Measurements from ENCODE around the gene MSX1.
A peak's percentile ranks its signal among the peaks of the same experiment; 100 is the strongest.

MSX1 gene

GRCh38 chr4:4841156-4841555, 18.3 kb upstream of the MSX1 start:
- DNase-seq (ENCODE audit: low spot score), result no peak

DNA sequence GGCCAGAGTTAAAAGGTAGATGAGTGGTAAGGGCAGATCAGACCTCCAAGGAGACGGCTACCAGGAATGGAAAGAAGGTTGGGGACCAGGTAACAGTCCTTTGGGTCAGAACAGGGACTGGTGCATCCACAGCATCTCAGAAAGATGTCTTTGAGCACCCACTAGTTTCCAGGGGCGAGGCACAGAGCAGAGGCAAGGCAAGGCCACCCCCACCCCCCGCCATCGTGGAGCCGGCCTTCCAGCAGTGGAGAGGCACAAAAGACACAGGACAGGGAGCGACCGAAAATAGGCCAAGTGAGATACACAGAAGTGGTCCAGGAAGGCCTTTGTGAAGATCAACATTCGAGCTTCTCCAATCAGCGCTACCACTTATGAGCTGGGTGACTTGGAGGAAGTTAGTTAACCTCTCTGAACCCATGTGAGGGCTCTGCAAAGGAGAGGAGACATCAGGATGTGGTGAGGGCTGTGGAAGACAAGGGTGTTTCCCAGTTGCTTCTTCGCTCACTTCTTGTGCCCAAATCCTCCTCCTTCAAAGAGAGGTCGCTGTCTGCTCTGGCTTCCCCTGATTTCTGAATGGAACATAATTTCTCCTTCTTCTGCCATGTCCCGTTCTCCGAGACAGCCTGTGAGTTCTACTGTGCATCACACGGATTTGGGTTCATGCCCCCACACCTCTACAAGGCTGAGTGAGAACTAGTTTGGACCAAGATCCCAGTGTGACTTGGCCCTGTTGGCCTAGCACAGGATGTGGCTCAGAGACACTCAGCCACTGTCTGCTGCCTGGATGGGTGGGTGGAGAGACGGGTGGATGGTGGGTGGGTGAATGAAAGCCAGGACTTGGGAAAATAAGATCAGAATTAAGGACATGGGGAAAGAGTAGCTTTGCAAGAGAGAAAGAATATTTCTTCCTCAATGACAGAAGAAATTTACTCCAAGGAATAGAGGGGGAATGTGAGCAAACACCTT, 16.7 kb upstream of the MSX1 start:
- DNase-seq (ENCODE audit: low spot score), result no peak

GRCh38 chr4:4843635-4844291, 15.7 kb upstream of the MSX1 start:
- peak; percentile 84 for DNase-seq (ENCODE audit: low spot score)

DNA sequence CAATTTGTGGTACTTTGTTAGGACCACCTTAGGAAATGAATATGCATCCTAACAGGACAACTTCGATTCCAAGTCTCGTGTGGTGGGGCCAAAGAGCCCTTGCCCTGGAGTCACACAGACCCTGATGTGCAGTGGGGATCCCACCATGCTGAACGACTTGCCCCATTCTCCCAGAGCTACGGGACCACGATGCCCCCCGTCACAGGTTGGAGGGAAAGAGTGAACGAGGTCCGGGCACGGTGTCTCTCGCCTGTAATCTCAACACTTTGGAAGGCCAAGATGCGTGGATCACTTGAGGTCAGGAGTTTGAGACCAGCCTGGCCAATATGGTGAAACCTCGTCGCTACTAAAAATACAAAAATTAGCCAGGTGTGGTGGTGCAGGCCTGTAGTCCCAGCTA, 14.4 kb upstream of the MSX1 start:
- no peak for DNase-seq (ENCODE audit: low spot score)

DNA sequence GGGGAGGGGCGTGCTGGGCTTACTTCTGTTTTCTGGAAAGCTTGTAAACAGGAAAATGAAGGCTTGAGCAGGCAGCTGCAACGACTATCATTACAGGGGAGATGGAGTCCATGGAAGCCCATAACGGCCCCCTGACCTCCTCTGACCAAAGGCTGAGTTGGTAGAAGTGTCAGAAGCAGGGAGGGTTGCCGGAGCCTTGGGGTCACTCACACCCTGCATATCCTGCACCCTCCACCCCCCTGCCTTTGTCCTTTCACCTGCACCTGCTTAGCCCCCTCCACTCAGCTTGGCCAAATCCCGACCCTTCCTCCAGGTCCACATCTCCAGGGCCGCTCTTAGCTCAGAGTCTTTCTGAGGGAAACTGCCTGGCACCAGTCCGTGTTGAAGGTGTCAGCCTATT, 12.5 kb upstream of the MSX1 start:
- peak; percentile 31 for DNase-seq (ENCODE audit: low spot score)

GRCh38 chr4:4848540-4848939, 10.9 kb upstream of the MSX1 start:
- peak; percentile 37 for DNase-seq (ENCODE audit: low spot score)

GRCh38 chr4:4849106-4849505, 10.4 kb upstream of the MSX1 start:
- DNase-seq (ENCODE audit: low spot score), result no peak

DNA sequence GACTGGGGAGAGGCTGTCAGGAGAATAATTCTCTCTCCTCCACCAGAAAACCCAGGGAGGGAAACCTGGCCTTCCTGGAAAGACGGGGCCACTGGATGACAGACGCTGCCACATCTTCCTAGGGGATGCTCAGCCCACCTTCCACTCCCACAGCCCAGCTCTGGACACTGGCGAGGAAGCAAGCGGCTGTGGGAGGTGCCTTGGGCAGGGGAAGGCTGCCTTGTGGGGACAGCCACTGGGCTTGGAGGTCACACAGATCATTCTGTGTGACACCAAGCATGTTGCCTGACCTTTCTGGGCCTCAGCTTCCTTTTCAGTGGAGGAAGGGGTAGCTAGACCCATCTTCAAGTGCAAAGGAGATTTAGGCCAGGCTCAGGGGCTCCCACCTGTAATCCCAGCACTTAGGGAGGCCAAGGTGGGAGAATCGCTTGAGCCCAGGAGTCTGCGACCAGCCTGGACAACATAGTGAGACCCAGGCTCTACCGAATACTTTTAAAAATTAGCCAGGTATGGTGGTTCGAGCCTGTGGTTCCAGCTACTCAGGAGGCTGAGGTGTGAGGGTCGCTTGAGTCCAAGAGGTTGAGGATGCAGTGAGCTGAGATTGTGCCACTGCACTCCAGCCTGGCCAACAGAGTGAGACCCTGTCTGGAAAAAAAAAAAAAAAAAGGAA, 9.8 kb upstream of the MSX1 start:
- peak; percentile 28 for DNase-seq (ENCODE audit: low spot score)

DNA sequence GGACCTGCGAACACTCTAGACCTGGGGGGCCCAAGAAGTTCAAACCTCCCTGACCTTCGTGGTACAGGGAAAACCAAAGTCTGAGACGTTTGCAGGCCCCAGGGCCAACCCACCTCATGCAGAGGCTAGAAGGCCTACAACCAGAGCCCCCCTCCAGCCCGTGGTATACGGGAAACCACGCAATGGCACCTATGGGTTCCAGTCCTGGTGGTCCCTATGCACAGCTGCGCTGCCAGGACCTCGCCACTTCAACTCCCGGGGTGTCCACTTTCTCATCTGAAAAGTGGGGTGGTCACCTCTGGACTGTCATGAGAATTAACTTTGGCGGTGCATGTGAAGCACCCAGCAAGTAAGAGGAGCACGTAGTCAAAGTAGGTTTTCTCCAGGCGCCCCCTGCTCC, 8.4 kb upstream of the MSX1 start:
- no peak for DNase-seq (ENCODE audit: low spot score)

- DNase-seq (ENCODE audit: low spot score), result no peak
These were observed 7.6 kb upstream of the MSX1 start for GRCh38 chr4:4851906-4852305.

DNA sequence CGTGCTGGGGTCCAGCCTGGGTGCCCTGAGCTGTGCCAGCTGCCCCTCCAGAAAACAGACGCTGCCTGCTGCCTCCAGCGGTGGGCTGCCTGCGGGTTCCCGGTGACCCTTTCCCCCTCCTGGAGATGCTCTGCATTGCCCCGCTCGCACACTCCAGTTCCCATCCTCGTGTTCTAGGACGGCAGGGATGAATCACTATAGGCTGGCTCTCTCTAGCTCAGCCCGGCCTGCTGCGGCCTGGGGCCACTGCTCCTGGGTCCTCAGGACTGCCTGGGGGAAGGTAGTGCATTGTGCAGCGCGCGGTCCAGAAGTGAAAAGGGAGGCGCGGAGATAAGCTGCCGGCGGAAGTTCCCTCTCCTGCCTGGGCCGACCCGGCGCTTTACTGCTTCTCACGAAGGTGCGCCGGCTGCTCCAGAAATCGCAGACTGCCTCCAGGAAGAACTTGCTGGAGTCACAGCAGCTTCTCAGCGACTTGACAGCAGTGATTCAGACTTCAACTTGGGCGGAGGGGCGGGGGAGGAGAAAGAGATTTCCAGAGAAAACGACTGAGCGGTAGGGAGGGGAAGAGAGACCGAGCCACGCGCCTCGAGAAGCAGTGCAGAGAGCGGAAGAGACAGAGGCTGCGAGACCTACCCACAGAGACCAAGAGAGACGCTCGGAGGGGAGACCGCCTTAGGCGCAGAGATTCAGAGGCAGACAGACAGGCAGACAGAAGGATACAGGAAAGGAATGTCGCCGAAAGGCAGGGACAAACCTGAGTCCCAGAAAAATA, 6.7 kb upstream of the MSX1 start:
- DNase-seq (ENCODE audit: low spot score), result peak; percentile 83

DNA sequence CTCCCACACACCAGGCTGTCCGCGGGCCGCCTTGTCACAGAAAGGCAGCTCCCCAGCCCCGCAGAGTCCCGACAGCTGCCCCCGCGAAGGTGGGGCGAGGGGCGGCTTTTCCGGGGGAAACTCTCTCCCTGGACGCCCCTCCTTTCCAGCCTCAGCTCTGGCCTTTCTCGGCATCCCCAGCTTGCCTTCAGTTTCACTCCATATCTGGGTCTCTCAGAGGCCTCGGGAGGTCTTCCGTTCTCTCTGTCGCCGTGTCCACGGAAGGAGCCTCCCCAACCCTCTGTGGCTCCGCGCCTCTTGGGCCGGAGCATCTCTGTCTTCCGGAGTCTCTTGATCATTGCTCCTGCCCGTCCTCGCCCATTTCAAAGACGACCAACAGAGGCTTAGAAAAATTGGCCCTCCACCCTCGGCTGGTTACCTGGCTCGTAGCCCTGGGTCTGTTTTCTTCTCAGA, 6.1 kb upstream of the MSX1 start:
- DNase-seq (ENCODE audit: low spot score), result no peak

DNA sequence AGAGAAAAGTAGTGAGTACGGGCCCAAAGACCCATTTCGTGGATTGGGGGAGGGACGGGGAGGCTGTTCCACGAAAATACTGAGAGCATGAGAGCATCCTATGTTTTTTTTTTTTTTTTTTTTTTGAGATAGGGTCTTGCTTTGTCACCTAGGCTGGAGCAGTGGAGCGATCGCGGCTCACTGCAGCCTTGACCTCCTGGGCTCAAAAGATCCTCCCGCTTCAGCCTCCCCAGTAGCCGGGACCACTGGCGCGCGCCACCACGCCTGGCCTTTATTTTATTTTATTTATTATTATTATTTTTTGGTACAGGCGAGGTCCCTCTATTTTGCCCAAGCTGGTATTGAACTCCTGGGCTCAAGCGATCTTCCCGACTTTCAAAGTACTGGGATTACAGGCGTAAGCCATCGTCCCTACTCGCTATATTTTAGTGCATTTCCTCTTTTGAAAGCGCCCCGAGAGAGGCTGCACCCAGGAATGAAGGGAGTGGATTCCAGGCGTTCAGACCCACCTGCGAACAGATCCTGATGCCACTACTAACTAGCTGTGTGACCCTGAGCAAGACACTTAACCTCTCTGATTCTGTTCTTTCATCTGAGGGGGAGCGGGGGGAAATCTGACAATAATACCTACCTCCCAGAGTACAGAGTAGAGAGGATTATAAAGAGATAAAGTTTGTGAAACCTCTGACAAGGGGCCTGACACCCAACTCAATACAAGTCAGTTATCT, 5.4 kb upstream of the MSX1 start:
- DNase-seq (ENCODE audit: low spot score), result no peak

DNA sequence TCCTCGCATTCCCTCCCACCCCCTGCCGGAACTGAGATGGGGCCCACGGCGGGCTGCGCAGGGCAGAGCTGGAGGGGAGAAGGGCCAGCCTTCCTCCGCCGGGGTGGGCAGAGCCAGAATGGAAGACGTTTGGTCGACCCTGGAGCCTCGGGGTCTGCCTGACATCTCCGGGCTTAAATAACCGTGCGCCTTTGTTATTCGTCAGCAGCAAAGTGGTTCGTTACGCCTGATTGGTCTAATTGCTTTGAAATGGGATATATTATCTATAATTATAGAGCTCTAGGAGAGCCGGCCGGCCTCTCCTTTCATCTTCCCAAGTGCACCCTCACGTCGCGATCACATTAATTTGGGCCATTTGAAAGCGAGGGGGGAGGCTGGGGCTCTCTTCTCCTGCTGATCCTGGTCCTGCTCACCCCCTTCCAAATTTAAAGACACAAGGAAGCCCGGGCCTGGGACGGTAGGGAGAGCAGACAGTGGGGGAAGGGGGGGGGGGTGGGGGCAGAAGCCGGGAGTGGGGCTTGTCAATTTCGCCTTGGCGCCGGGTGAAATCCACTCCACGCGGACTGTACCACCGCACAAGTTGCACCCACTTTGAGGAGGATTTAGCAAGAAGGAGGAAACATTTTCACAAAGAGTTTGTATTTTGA, 4.7 kb upstream of the MSX1 start:
- peak; percentile 70 for DNase-seq (ENCODE audit: low spot score)

- DNase-seq (ENCODE audit: low spot score), result peak; percentile 64
These were observed 4.0 kb upstream of the MSX1 start for GRCh38 chr4:4855301-4856070.

- peak; percentile 78 for DNase-seq (ENCODE audit: low spot score)
These were observed 3.1 kb upstream of the MSX1 start for GRCh38 chr4:4856071-4857000.

DNA sequence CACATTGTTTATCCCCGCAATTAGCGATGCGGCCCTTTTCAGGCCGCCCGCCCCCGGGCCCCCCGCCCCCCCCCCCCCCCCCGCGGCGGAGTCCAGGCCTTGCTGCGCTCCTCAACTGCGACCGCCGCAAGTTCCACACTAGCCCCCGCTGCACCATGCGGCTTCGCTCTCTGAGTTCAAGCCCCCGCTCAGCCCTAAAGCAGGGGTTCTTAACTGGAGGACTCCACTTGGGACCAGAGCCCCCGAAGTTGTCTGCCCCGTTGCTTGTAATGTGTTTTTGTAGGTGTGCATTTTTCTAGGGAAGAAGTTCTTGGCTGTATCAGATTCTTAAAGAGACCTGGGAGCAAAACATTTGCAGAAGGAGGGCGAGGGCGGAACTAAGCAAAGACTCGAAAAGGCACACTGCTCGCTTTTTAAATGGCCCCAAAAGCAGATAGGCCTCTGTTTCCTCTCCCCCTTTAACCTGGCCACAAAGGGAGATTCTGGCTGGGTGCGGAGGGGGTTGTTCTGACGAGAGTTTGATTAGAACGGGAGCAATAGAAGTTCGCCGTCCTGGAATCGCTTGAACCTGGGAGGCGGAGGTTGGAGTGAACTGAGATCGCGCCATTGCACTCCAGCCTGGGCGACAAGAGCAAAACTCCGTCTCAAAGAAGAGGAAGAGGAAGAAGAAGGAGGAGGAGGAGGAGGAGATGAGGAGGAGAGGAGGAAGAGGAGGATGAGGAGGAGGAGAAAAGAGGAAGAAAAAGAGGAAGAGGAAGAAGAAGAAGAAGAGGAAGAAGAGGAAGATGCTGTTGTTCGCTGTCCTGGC, 2.3 kb upstream of the MSX1 start:
- DNase-seq (ENCODE audit: low spot score), result no peak
